Mesendoderm (in vitro differentiated cells): ENCODE data around the gene COL4A2.

Experiments
- DNase-seq: peaks from one replicate; pipeline ENCODE4 v3.0.0; 2013
- H2AK5ac ChIP-seq: 2 replicates; pipeline ENCODE4 v1.6.1; 2013; ENCODE audit warnings: low read length, inconsistent platforms
- H2BK120ac ChIP-seq: 2 replicates; pipeline ENCODE4 v1.6.1; 2013; ENCODE audit warnings: low read depth, mild to moderate bottlenecking, low read length, moderate library complexity, mixed read lengths
- H2BK15ac ChIP-seq: replicated peaks from 2 replicates; pipeline ENCODE4 v1.6.1; 2013; ENCODE audit warnings: low read depth, mild to moderate bottlenecking, moderate library complexity
- H2BK5ac ChIP-seq: 2 replicates; pipeline ENCODE4 v1.6.1; 2013; ENCODE audit warnings: low read length, inconsistent platforms
- H3K18ac ChIP-seq: 2 replicates; pipeline ENCODE4 v1.6.1; 2013; ENCODE audit warnings: mild to moderate bottlenecking, low read length, mixed read lengths
- H3K23ac ChIP-seq: one replicate; pipeline ENCODE4 v1.6.1; 2013; ENCODE audit warnings: low read length
- H3K27ac ChIP-seq: 2 replicates; pipeline ENCODE4 v1.5.1; 2013; ENCODE audit warnings: low read depth, mild to moderate bottlenecking, inconsistent platforms, low read length, moderate library complexity
- H3K27me3 ChIP-seq: 2 replicates; pipeline ENCODE4 v1.6.1; 2013; ENCODE audit warnings: low read length, control low read depth, mild to moderate bottlenecking, inconsistent platforms; ENCODE audit not compliant: insufficient read depth, poor library complexity
- H3K36me3 ChIP-seq: 2 replicates; pipeline ENCODE4 v1.6.1; 2013; ENCODE audit warnings: low read length, inconsistent platforms; ENCODE audit not compliant: control insufficient read depth, insufficient read depth
- H3K4ac ChIP-seq: one replicate; pipeline ENCODE4 v1.6.1; 2013; ENCODE audit warnings: low read depth, mild to moderate bottlenecking, low read length, moderate library complexity
- H3K4me1 ChIP-seq: 2 replicates; pipeline ENCODE4 v1.6.1; 2013; ENCODE audit warnings: low read depth, low read length, inconsistent platforms; ENCODE audit not compliant: control insufficient read depth
- H3K4me2 ChIP-seq: 2 replicates; pipeline ENCODE4 v1.6.1; 2013; ENCODE audit warnings: low read length
- H3K4me3 ChIP-seq: 2 replicates; pipeline ENCODE4 v1.5.1; 2013; ENCODE audit warnings: mild to moderate bottlenecking, low read length
- H3K56ac ChIP-seq: one replicate; pipeline ENCODE4 v1.6.1; 2013; ENCODE audit warnings: low read length
- H3K79me1 ChIP-seq: 2 replicates; pipeline ENCODE4 v1.6.1; 2013; ENCODE audit warnings: low read length, inconsistent platforms
- H3K79me2 ChIP-seq: 2 replicates; pipeline ENCODE4 v1.6.1; 2013; ENCODE audit warnings: mild to moderate bottlenecking, low read length; ENCODE audit not compliant: control insufficient read depth, insufficient read depth
- H3K9ac ChIP-seq: 2 replicates; pipeline ENCODE4 v1.6.1; 2013; ENCODE audit warnings: low read length, inconsistent platforms
- H4K5ac ChIP-seq: one replicate; pipeline ENCODE4 v1.6.1; 2013; ENCODE audit warnings: low read length
- H4K8ac ChIP-seq: one replicate; pipeline ENCODE4 v1.6.1; 2013; ENCODE audit warnings: low read depth, mild to moderate bottlenecking, control low read depth, low read length, moderate library complexity
- WGBS: extraction: QIAGEN DNeasy Blood & Tissue Kit; methylation state at CpG from one replicate; pipeline ENCODE4 v1.1.7; 2013; ENCODE audit warnings: low lambda C conversion rate, missing lambda C conversion rate; ENCODE audit not compliant: insufficient coverage; ENCODE audit errors: extremely low coverage; 5-methylcytosine and 5-hydroxymethylcytosine counted together

Gene COL4A2

DNA sequence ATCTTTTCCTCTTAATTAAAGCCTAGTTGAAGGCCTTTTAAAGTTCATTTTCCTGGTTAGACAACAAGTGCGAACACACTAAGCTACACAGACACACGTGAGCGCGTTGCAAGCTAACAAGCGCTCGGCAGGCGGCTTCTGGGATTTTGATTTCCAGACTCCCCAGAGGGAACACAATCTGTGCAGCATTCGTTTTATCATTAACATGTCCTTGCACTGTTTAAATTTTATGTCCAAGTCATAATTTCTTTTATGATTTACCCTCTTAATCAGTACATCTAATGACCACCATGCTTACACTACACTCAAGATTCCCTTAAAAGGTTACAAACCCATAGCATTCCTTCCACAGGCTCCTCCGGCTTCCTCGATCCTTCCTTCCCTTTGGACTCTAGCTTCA lies 16.9 kb upstream of the COL4A2 start:
- H2BK5ac ChIP-seq = no peak overlapping the region
- no peak overlapping the region for H3K4me2 ChIP-seq
- H4K8ac ChIP-seq = no peak overlapping the region
- H3K27me3 ChIP-seq = no peaks in the 10 kb centered on the region
- H3K18ac ChIP-seq = no peak overlapping the region
- H2BK120ac ChIP-seq = no peak overlapping the region
- H3K4me1 ChIP-seq = no peaks in the 10 kb centered on the region
- no peak overlapping the region for H2BK15ac ChIP-seq
- H3K23ac ChIP-seq = no peak overlapping the region
- H3K9ac ChIP-seq = no peak overlapping the region
- peaks cover 10% of the 10 kb centered on the region for H3K79me1 ChIP-seq
- DNase-seq = no peak
- no peak overlapping the region for H3K4ac ChIP-seq
- no CpG with 5 or more reads among the region's 10 CpGs for WGBS
- H3K27ac ChIP-seq = no peak overlapping the region
- no peak overlapping the region for H4K5ac ChIP-seq
- no peaks in the 10 kb centered on the region for H3K36me3 ChIP-seq
- no peak overlapping the region for H3K56ac ChIP-seq
- peaks cover 3% of the 10 kb centered on the region for H3K79me2 ChIP-seq
- no peak overlapping the region for H3K4me3 ChIP-seq
- H2AK5ac ChIP-seq = no peak overlapping the region

DNA sequence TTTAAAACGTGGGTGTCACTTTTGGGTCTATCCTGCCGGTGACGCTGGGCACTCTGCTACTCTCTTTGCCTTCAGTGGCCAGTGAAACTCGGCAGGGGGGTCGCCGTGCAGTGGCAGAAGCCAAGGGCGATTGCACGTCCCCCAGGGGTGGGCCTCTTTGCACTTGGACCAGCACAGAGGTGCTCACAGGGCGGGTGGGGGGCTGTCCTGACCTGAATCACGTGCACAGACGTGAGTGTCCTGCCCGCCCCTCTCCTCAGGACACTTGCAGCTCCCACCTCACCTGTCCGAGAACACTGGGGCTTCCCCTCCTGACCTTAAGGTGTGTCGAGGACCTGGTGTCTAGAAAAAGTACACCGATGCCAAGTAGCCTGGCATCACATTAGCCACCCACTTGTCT lies 16.3 kb upstream of the COL4A2 start:
- no peak overlapping the region for H3K27ac ChIP-seq
- H2BK15ac ChIP-seq = no peak overlapping the region

DNA sequence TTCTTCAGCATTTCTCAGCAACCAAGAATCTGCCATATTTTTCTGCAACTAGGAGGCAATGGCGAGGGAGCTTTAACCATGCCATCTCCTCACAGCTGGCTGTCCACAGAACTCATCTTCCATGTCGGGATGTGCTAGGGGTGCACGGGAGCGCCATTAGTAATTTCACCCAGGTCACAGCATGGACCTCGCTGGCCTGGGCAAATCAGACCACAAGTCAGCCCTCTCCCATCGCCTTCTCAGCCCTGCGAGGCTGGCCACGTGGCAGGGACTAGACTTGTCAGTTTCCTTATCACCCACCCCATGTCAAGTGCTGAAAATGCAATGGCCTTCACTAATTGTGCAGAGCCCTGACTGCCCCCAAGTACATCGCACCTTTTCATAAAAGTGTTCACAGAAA lies 15.8 kb upstream of the COL4A2 start:
- Histone ChIP-seq H2BK5ac (no peak overlapping the region), H4K8ac (no peak overlapping the region), H3K9ac (no peak overlapping the region), H3K36me3 (no peaks in the 10 kb centered on the region), H3K27me3 (no peaks in the 10 kb centered on the region), H3K4me3 (no peak overlapping the region), H3K27ac (no peak overlapping the region), H3K4me2 (no peak overlapping the region), H2AK5ac (no peak overlapping the region), H3K23ac (no peak overlapping the region), H3K79me2 (peaks cover 8% of the 10 kb centered on the region), H3K56ac (no peak overlapping the region), H3K4ac (no peak overlapping the region), H3K18ac (no peak overlapping the region), H3K79me1 (peaks cover 14% of the 10 kb centered on the region), H4K5ac (no peak overlapping the region), H2BK15ac (no peak overlapping the region), H3K4me1 (peaks cover 3% of the 10 kb centered on the region), H2BK120ac (no peak overlapping the region)
- no peak for DNase-seq
- WGBS = no CpG with 5 or more reads among the region's 9 CpGs

More for the DNA sequence above, 16.3 kb upstream of the COL4A2 start:
- H3K23ac ChIP-seq = no peak overlapping the region
- no peak overlapping the region for H3K4me3 ChIP-seq
- no peak overlapping the region for H2AK5ac ChIP-seq
- H3K27me3 ChIP-seq = no peaks in the 10 kb centered on the region
- no peak overlapping the region for H3K4me2 ChIP-seq
- peaks cover under 1% of the 10 kb centered on the region for H3K4me1 ChIP-seq
- no peaks in the 10 kb centered on the region for H3K36me3 ChIP-seq
- H3K18ac ChIP-seq = no peak overlapping the region
- no peak overlapping the region for H4K8ac ChIP-seq
- H2BK5ac ChIP-seq = no peak overlapping the region
- WGBS = no CpG with 5 or more reads among the region's 15 CpGs
- H2BK120ac ChIP-seq = no peak overlapping the region
- no peak overlapping the region for H4K5ac ChIP-seq
- H3K56ac ChIP-seq = no peak overlapping the region
- no peak for DNase-seq
- H3K9ac ChIP-seq = no peak overlapping the region
- H3K79me2 ChIP-seq = peaks cover 5% of the 10 kb centered on the region
- no peak overlapping the region for H3K4ac ChIP-seq
- H3K79me1 ChIP-seq = peaks cover 13% of the 10 kb centered on the region

DNA sequence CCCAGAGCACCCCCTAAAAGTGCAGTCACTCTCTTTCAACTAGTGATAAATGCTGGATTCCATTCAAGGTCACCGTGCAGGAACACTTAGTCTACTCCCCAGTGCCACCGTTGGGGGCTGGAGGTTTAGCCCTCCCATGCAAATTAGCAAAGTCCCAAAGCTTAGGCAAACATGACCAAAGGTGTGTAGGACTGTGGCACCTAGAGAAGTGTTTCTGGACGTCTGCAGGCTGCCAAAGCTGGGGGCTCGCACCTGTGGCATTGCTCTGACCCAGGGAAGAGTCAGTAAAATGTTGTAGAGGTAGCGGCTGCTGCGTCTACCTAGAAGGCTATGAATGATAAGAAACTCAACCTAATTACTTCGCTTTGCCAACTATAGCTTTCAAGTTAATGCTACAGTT lies 14.0 kb upstream of the COL4A2 start:
- no peak for DNase-seq
- Histone ChIP-seq H4K8ac (no peak overlapping the region), H3K9ac (no peak overlapping the region), H2BK5ac (no peak overlapping the region), H2BK120ac (no peak overlapping the region), H3K36me3 (no peaks in the 10 kb centered on the region), H3K79me2 (peaks cover 8% of the 10 kb centered on the region), H2AK5ac (no peak overlapping the region), H3K18ac (no peak overlapping the region), H3K4me2 (no peak overlapping the region), H3K4me1 (peaks cover 9% of the 10 kb centered on the region), H3K56ac (no peak overlapping the region), H3K4ac (no peak overlapping the region), H3K27ac (no peak overlapping the region), H4K5ac (no peak overlapping the region), H2BK15ac (no peak overlapping the region), H3K79me1 (peaks cover 14% of the 10 kb centered on the region), H3K4me3 (no peak overlapping the region), H3K23ac (no peak overlapping the region), H3K27me3 (no peaks in the 10 kb centered on the region)
- WGBS = no CpG with 5 or more reads among the region's 7 CpGs

DNA sequence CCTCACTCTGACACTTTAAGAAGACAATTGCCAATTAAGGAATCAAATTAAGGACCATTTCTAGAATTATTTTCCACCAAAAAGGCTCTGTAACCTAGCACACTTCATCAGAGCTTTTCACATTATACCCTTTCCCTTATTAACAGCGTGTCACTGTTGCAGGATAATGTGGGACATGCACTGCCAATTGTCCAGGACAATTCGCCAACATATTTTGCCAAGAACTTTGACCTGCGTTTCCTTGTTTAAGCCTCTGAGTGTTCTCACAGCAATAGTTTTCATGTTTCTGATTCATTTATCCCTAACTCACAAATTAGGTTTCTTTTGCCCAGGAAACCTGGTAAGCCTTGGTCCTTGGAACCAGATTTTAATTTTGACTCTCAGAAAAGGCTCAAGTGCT lies 13.4 kb upstream of the COL4A2 start:
- no peak overlapping the region for H3K18ac ChIP-seq
- DNase-seq = no peak
- no peak overlapping the region for H2BK15ac ChIP-seq
- no CpG with 5 or more reads among the region's 3 CpGs for WGBS
- no peak overlapping the region for H4K5ac ChIP-seq
- peaks cover 8% of the 10 kb centered on the region for H3K79me2 ChIP-seq
- H3K79me1 ChIP-seq = peaks cover 14% of the 10 kb centered on the region
- H3K4me3 ChIP-seq = no peak overlapping the region
- H2BK5ac ChIP-seq = no peak overlapping the region
- no peak overlapping the region for H3K23ac ChIP-seq
- H4K8ac ChIP-seq = no peak overlapping the region
- H3K4me2 ChIP-seq = no peak overlapping the region
- H3K36me3 ChIP-seq = no peaks in the 10 kb centered on the region
- H2AK5ac ChIP-seq = peak overlapping the region; percentile 60
- no peak overlapping the region for H3K27ac ChIP-seq
- H3K27me3 ChIP-seq = no peaks in the 10 kb centered on the region
- H3K4me1 ChIP-seq = peaks cover 10% of the 10 kb centered on the region
- H3K9ac ChIP-seq = no peak overlapping the region
- H3K56ac ChIP-seq = no peak overlapping the region
- H2BK120ac ChIP-seq = no peak overlapping the region
- no peak overlapping the region for H3K4ac ChIP-seq

DNA sequence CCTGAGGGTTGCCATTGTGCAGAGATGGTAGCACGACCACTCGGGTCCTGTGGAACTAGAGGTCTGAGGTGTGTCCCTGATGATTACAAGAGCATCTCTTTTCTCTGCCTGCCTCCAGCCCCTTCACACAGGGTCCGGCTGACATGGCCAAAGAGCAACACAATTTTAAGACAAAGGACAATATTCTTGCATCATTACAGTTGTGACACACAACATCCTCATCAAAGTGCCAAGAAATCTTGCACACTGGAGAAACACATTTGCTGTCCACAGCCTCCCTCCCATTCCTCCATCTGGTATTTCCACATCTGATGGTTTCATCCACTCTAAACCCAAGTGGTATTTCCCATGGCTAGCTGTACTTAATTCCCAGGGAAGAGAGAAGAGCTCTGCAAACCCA lies 12.9 kb upstream of the COL4A2 start:
- no peak overlapping the region for H4K8ac ChIP-seq
- no peak overlapping the region for H3K56ac ChIP-seq
- H3K4ac ChIP-seq = no peak overlapping the region
- DNase-seq = no peak
- H2BK120ac ChIP-seq = no peak overlapping the region
- H3K4me3 ChIP-seq = no peak overlapping the region
- no peaks in the 10 kb centered on the region for H3K27me3 ChIP-seq
- H3K18ac ChIP-seq = no peak overlapping the region
- no peak overlapping the region for H3K27ac ChIP-seq
- H3K36me3 ChIP-seq = no peaks in the 10 kb centered on the region
- peaks cover 14% of the 10 kb centered on the region for H3K4me1 ChIP-seq
- H3K4me2 ChIP-seq = no peak overlapping the region
- H2BK15ac ChIP-seq = no peak overlapping the region
- no peak overlapping the region for H3K23ac ChIP-seq
- no peak overlapping the region for H2BK5ac ChIP-seq
- H3K79me2 ChIP-seq = peaks cover 8% of the 10 kb centered on the region
- no peak overlapping the region for H4K5ac ChIP-seq
- H3K9ac ChIP-seq = no peak overlapping the region
- no peak overlapping the region for H2AK5ac ChIP-seq
- H3K79me1 ChIP-seq = peaks cover 14% of the 10 kb centered on the region
- WGBS = no CpG with 5 or more reads among the region's 3 CpGs
